Activated naive CD4-positive, alpha-beta T cell treated with anti-CD3 and anti-CD28 coated beads for 36 hours (primary cell): Measurements from ENCODE around the gene MYO1D. TPM values are rescaled to one million over a fixed set of nuclear protein-coding genes. Genes with fewer than 3 reads are reported as not detected.
"Not testable (repeated sequence)": the region's sequence is repeated elsewhere in the genome, so short reads cannot be mapped to it uniquely, and the experiment has no call there.

Source experiments
- CTCF ChIA-PET: fragments of 350-600 bp; sonication (Branson Sonifier 250); formaldehyde crosslinking; loops from one replicate; lab custom pipeline; 2021; ENCODE audit warnings: antibody characterized with exemption; lab: Charles Lee
- DNase-seq: peaks from one replicate; pipeline ENCODE4 v3.0.0-alpha.2; 2020
- H3K27ac Mint-ChIP-seq: one replicate; pipeline ENCODE4 v1.8.0; 2021; ENCODE audit warnings: mild to moderate bottlenecking, mixed read lengths
- H3K27me3 Mint-ChIP-seq: one replicate; pipeline ENCODE4 v1.8.0; 2021; ENCODE audit warnings: low read depth, mixed read lengths
- H3K36me3 Mint-ChIP-seq: one replicate; pipeline ENCODE4 v1.8.0; 2021; ENCODE audit warnings: low read depth, mixed read lengths
- H3K4me1 Mint-ChIP-seq: one replicate; pipeline ENCODE4 v1.8.0; 2021; ENCODE audit warnings: low read depth, mixed read lengths
- H3K4me3 Mint-ChIP-seq: one replicate; pipeline ENCODE4 v1.8.0; 2021; ENCODE audit warnings: mild to moderate bottlenecking, moderate library complexity, mixed read lengths
- H3K9me3 Mint-ChIP-seq: one replicate; pipeline ENCODE4 v1.8.0; 2021; ENCODE audit warnings: mixed read lengths
- intact Hi-C: fragments of 100-400 bp; cut with micrococcal nuclease; formaldehyde crosslinking; loops from one replicate; pipeline ENCODE4 v1.15.1; 2023
- total RNA-seq, 2 experiments: library from RNA; stranded (reverse); gene quantifications; one replicate each; pipeline ENCODE4 v1.2.3, GENCODE V29; 2021

The MYO1D gene
- total RNA-seq, 2 experiments from 2014 or later: 6.7 to 8.3 TPM

DNA sequence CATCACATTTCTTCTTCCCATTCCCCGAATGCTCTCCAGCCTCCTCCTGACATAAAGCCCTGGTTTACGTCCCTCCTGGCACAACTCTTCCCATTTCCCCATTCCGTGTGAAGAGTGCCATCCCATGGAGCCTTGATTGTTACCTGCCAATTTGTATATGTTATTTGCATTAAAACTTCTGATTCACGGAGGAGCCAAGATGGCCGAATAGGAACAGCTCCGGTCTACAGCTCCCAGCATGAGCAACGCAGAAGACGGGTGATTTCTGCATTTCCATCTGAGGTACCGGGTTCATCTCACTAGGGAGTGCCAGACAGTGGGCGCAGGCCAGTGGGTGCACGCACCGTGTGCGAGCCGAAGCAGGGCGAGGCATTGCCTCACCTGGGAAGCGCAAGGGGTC is 10.0 kb upstream of the MYO1D start:
- CTCF ChIA-PET: interaction anchor here (1.1 kb wide), 1 partner anchor 9 kb away, joined by 3 read pairs; the partner anchor contains the start of gene MYO1D
- H3K9me3 Mint-ChIP-seq, H3K4me3 Mint-ChIP-seq, H3K27ac Mint-ChIP-seq, H3K4me1 Mint-ChIP-seq, intact Hi-C loops, H3K27me3 Mint-ChIP-seq, H3K36me3 Mint-ChIP-seq, DNase-seq: not testable (repeated sequence)

DNA sequence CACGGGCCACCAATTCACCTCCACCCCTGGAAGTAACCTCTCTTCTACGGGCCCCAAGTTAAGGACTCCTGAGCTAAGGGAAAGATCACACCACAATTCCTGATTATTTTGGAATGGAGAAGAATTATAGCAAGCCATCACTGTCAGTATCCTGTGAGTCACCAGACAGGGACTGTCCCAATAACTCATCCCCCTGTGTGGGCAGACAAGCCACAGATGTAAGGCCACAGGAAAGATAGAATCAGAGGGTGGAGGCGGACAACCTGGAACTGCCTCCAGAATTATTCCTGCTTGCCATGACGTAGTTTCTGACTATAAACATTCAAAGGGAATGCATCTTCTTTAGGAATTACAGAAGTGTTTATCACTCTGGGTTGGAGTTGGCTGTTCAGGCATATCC is 5.8 kb upstream of the MYO1D start:
- peaks cover 4% of the 10 kb centered on the region for H3K27me3 Mint-ChIP-seq
- H3K36me3 Mint-ChIP-seq: no peaks in the 10 kb centered on the region
- no peaks in the 10 kb centered on the region for H3K9me3 Mint-ChIP-seq
- CTCF ChIA-PET: interaction anchor here (2.7 kb wide), 1 partner anchor 99 kb away, joined by 9 read pairs; no protein-coding TSS in a partner anchor
- H3K4me3 Mint-ChIP-seq: no peak overlapping the region
- peak; percentile 49 for DNase-seq
- H3K4me1 Mint-ChIP-seq: peaks cover 11% of the 10 kb centered on the region
- H3K27ac Mint-ChIP-seq: no peak overlapping the region
- intact Hi-C loops: no loop called here

GRCh38 chr17:32882029-32882428 is 5.1 kb upstream of the MYO1D start:
- Mint-ChIP-seq H3K27ac (no peak overlapping the region), H3K9me3 (no peaks in the 10 kb centered on the region), H3K4me3 (no peak overlapping the region), H3K36me3 (no peaks in the 10 kb centered on the region), H3K27me3 (peaks cover 4% of the 10 kb centered on the region), H3K4me1 (peaks cover 16% of the 10 kb centered on the region)
- CTCF ChIA-PET: interaction anchor here (2.7 kb wide), 1 partner anchor 99 kb away, joined by 9 read pairs; no protein-coding TSS in a partner anchor
- intact Hi-C loops: no loop called here
- DNase-seq: no peak

DNA sequence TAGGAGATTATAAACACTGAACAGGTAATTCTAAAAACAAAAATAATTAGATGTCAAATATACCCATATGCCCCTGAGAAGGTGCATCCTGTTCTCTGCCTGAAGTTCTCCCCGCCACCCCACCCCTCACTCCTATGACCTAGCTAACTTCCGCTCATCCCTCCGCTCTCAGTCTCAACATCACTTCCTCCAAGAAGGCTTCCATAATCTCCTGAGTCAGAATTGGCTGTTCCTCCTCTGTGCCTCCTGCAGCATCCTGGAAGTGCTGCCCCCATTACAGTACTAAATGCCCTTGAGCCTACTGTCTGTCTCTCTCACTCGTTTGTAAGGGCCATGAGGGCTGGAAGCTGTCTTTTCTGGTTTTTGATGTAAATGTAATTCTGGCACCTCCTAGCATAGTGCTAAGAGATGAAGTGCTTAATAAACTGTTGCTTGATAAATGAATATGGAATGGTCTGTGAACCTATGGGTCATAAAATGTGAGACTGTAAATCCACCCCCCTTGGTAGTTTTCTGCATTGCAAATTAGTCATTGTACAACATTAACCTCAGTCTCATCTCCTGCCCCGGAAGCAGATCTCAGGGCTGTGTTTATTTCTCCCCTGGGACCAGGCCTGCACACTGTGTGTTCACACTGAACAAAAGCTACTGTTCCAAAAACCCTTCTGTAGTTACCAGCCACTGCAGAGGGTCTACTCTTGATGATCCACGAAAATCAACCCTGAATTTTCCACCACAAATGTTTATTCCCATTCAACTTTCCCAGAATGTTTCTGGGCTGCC is 3.9 kb upstream of the MYO1D start:
- peaks cover 20% of the 10 kb centered on the region for H3K4me1 Mint-ChIP-seq
- no peaks in the 10 kb centered on the region for H3K9me3 Mint-ChIP-seq
- DNase-seq: no peak
- no peak overlapping the region for H3K27ac Mint-ChIP-seq
- CTCF ChIA-PET: interaction anchor here (0.9 to 2.7 kb wide), 2 partner anchors 97 to 98 kb away, joined by 5 to 9 read pairs; no protein-coding TSS in a partner anchor
- no peaks in the 10 kb centered on the region for H3K36me3 Mint-ChIP-seq
- no peak overlapping the region for H3K4me3 Mint-ChIP-seq
- peaks cover 4% of the 10 kb centered on the region for H3K27me3 Mint-ChIP-seq
- intact Hi-C loops: no loop called here

GRCh38 chr17:32879134-32879533 is 2.2 kb upstream of the MYO1D start:
- H3K4me3 Mint-ChIP-seq: no peak overlapping the region
- intact Hi-C loops: loop anchor here (5.0 kb wide), 2 partner anchors 52 to 417 kb away; no protein-coding TSS in a partner anchor
- H3K9me3 Mint-ChIP-seq: no peaks in the 10 kb centered on the region
- H3K27ac Mint-ChIP-seq: no peak overlapping the region
- H3K4me1 Mint-ChIP-seq: peaks cover 22% of the 10 kb centered on the region
- CTCF ChIA-PET: interaction anchor here (1.0 to 4.7 kb wide), 4 partner anchors 57 to 120 kb away, joined by 3 to 121 read pairs (median 16); no protein-coding TSS in a partner anchor
- no peaks in the 10 kb centered on the region for H3K36me3 Mint-ChIP-seq
- DNase-seq: no peak
- H3K27me3 Mint-ChIP-seq: peaks cover 1% of the 10 kb centered on the region

DNA sequence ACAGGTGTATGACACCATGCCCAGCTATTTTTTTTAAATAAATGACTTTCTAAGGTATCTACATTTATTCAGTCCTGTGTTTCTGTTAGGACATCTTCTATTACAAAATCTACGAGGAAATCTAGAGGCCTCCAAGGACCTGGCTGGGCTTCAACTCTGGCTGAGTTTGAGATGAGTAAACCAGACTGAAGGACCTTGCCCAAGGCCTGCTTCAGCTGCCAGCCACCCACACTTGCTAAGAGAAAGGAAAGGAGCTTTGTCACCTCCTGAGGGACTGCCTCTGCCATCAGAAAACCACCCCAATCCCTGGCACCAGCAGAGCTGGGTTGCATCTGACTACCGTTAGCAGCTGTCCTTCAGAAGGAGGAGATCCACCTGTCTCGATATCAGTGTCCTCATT is 1.3 kb upstream of the MYO1D start:
- Mint-ChIP-seq H3K4me1 (peaks cover 22% of the 10 kb centered on the region), H3K27ac (no peak overlapping the region)

DNA sequence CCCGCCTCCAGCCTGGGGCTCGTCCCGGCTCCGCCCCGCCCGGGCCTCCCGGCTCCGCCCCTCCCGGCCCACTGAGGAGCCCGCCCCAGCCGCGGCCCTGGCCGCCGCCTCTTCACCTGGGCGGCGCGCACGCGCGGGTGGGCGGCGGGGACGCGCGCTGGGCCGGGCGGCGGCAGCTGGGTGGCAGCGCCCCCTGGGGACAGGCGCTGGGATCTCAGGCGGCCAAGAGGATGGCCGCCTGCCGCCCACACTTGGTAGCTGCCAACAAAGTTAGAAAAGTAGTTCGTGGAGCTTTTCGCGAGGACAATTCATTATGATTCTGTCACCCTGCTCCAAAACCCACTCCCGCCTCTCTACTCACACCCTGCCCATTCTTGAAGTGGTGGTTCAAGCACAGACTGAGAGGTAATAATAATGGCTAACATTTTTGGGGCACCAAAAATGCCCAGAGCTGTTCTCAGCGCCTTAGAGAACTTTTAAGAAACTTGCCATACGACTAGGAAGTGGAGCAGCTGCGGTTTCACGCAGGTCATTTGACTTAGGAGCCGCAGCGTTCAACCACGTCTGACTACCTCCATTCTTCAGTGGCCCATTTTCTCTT is 340 bp upstream of the MYO1D start:
- intact Hi-C loops: loop anchor here (1.0 to 5.0 kb wide), 11 partner anchors 34 to 536 kb away; partner anchors contain the start of genes PSMD11 and ZNF207
- Mint-ChIP-seq H3K27ac (peak overlapping the region; percentile 48), H3K36me3 (no peaks in the 10 kb centered on the region), H3K9me3 (no peaks in the 10 kb centered on the region), H3K27me3 (no peaks in the 10 kb centered on the region), H3K4me3 (peak overlapping the region; percentile 54), H3K4me1 (peaks cover 15% of the 10 kb centered on the region)
- CTCF ChIA-PET: interaction anchor here (0.5 to 4.7 kb wide), 43 partner anchors 9 to 433 kb away, joined by 3 to 121 read pairs (median 4); partner anchors contain the start of gene PSMD11
- peak; percentile 92 for DNase-seq

More for the DNA sequence above, 1.3 kb upstream of the MYO1D start:
- intact Hi-C loops: loop anchor here (5.0 kb wide), 2 partner anchors 51 to 416 kb away; no protein-coding TSS in a partner anchor
- CTCF ChIA-PET: interaction anchor here (0.5 to 4.7 kb wide), 26 partner anchors 9 to 434 kb away, joined by 3 to 121 read pairs (median 4); partner anchors contain the start of gene PSMD11
- Mint-ChIP-seq H3K4me3 (no peak overlapping the region), H3K9me3 (no peaks in the 10 kb centered on the region), H3K27me3 (no peaks in the 10 kb centered on the region), H3K36me3 (no peaks in the 10 kb centered on the region)
- no peak for DNase-seq

GRCh38 chr17:32875923-32876416 is 954 bp downstream of the MYO1D start:
- Mint-ChIP-seq H3K27me3 (no peaks in the 10 kb centered on the region), H3K36me3 (no peaks in the 10 kb centered on the region), H3K4me3 (peak overlapping the region; percentile 82), H3K4me1 (peaks cover 12% of the 10 kb centered on the region), H3K27ac (peak overlapping the region; percentile 28), H3K9me3 (no peaks in the 10 kb centered on the region)
- intact Hi-C loops: loop anchor here (2.0 to 5.0 kb wide), 7 partner anchors 35 to 525 kb away; partner anchors contain the start of genes PSMD11 and ZNF207
- DNase-seq: no peak
- CTCF ChIA-PET: interaction anchor here (0.8 to 4.7 kb wide), 16 partner anchors 8 to 414 kb away, joined by 3 to 121 read pairs (median 7); a partner anchor contains a TSS

GRCh38 chr17:32875230-32875917 is 1.6 kb downstream of the MYO1D start:
- H3K4me3 Mint-ChIP-seq: peak overlapping the region; percentile 82
- H3K27ac Mint-ChIP-seq: no peak overlapping the region

DNA sequence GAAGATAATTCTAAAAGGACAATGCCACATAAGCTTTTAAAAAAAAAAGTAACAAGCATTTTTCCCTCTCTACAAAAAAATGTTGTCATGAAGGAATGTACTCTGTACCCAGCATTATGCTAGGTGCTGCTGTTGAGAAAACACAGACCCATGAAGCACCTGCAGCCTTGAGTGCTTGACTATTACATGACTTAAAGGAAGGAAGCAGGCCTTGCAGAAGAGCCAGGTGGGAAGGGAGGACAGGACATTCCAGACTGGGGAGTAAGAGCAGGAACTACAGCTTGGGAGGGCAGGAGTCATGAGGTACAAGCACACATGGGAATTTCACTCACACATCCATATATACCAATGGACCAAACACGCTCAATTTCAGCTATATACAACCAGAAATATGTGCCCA is 3.8 kb downstream of the MYO1D start:
- peaks cover 12% of the 10 kb centered on the region for H3K4me1 Mint-ChIP-seq
- CTCF ChIA-PET: interaction anchor here (1.2 kb wide), 1 partner anchor 63 kb away, joined by 4 read pairs; no protein-coding TSS in a partner anchor
- intact Hi-C loops: no loop called here
- H3K27ac Mint-ChIP-seq: no peak overlapping the region
- no peaks in the 10 kb centered on the region for H3K9me3 Mint-ChIP-seq
- H3K4me3 Mint-ChIP-seq: no peak overlapping the region
- H3K36me3 Mint-ChIP-seq: no peaks in the 10 kb centered on the region
- no peak for DNase-seq
- no peaks in the 10 kb centered on the region for H3K27me3 Mint-ChIP-seq

More at GRCh38 chr17:32875230-32875917, 1.6 kb downstream of the MYO1D start:
- CTCF ChIA-PET: interaction anchor here (0.8 to 4.7 kb wide), 8 partner anchors 8 to 414 kb away, joined by 3 to 121 read pairs (median 8); no protein-coding TSS in a partner anchor
- Mint-ChIP-seq H3K27me3 (no peaks in the 10 kb centered on the region), H3K4me1 (peaks cover 12% of the 10 kb centered on the region), H3K9me3 (no peaks in the 10 kb centered on the region), H3K36me3 (no peaks in the 10 kb centered on the region)
- no peak for DNase-seq
- intact Hi-C loops: loop anchor here (5.0 kb wide), 2 partner anchors 48 to 413 kb away; no protein-coding TSS in a partner anchor

GRCh38 chr17:32871746-32872145 is 5.2 kb downstream of the MYO1D start:
- Mint-ChIP-seq H3K4me3 (no peak overlapping the region), H3K27me3 (no peaks in the 10 kb centered on the region), H3K36me3 (no peaks in the 10 kb centered on the region), H3K4me1 (peaks cover 6% of the 10 kb centered on the region), H3K9me3 (no peaks in the 10 kb centered on the region), H3K27ac (no peak overlapping the region)
- no peak for DNase-seq
- CTCF ChIA-PET: interaction anchor here (1.3 kb wide), 1 partner anchor 16 kb away, joined by 4 read pairs; no protein-coding TSS in a partner anchor
- intact Hi-C loops: no loop called here
